HepG2 (cell line): ENCODE data around the gene AGPAT2. TPM values are rescaled to one million over a fixed set of nuclear protein-coding genes. Genes with fewer than 3 reads are reported as not detected.

Experiments used
- CERS6 ChIP-seq: sonication (generic); formaldehyde crosslinking; IDR thresholded peaks from 2 replicates; pipeline ENCODE4 v1.5.0; 2020; ENCODE audit warnings: missing genetic modification reagents
- ETV6 ChIP-seq: sonication (generic); formaldehyde crosslinking; conservative IDR thresholded peaks from 2 replicates; pipeline ENCODE4 v1.4.0; 2020; ENCODE audit warnings: missing genetic modification reagents
- HIVEP1 ChIP-seq: sonication (generic); formaldehyde crosslinking; IDR thresholded peaks from 2 replicates; pipeline ENCODE4 v1.4.0; 2020; ENCODE audit warnings: mild to moderate bottlenecking, missing genetic modification reagents
- KLF13 ChIP-seq: sonication (generic); formaldehyde crosslinking; IDR thresholded peaks from 2 replicates; pipeline ENCODE4 v1.4.0; 2020; ENCODE audit warnings: mild to moderate bottlenecking, missing genetic modification reagents
- KMT2A ChIP-seq: sonication (generic); formaldehyde crosslinking; IDR thresholded peaks from 2 replicates; pipeline ENCODE4 v1.4.0; 2020; ENCODE audit warnings: missing genetic modification reagents
- NFYC ChIP-seq: IDR thresholded peaks from 2 replicates; pipeline ENCODE4 v1.6.1; 2016; ENCODE audit warnings: missing genetic modification reagents, missing compliant biosample characterization
- PHF8 ChIP-seq: sonication (generic); formaldehyde crosslinking; IDR thresholded peaks from 2 replicates; pipeline ENCODE4 v1.5.0; 2020; ENCODE audit warnings: missing genetic modification reagents
- ZMAT5 ChIP-seq: sonication (generic); formaldehyde crosslinking; IDR thresholded peaks from 2 replicates; pipeline ENCODE4 v1.5.0; 2020; ENCODE audit warnings: mild to moderate bottlenecking, low read depth, missing genetic modification reagents, borderline replicate concordance
- ZNF34 ChIP-seq: sonication (generic); formaldehyde crosslinking; IDR thresholded peaks from 2 replicates; pipeline ENCODE4 v1.4.0; 2020; ENCODE audit warnings: mild to moderate bottlenecking, missing genetic modification reagents, borderline replicate concordance
- ZNF367 ChIP-seq: sonication (generic); formaldehyde crosslinking; IDR thresholded peaks from 2 replicates; pipeline ENCODE4 v1.4.0; 2020; ENCODE audit warnings: missing genetic modification reagents, borderline replicate concordance
- ZNF556 ChIP-seq: sonication (generic); formaldehyde crosslinking; IDR thresholded peaks from 2 replicates; pipeline ENCODE4 v1.4.0; 2020; ENCODE audit warnings: mild to moderate bottlenecking, missing genetic modification reagents, borderline replicate concordance
- ZNF646 ChIP-seq: sonication (generic); formaldehyde crosslinking; IDR thresholded peaks from 2 replicates; pipeline ENCODE4 v1.9.0; 2021; ENCODE audit warnings: mild to moderate bottlenecking, missing genetic modification reagents
- ZNF660 ChIP-seq: sonication (generic); formaldehyde crosslinking; IDR thresholded peaks from 2 replicates; pipeline ENCODE4 v1.5.1; 2020; ENCODE audit warnings: mild to moderate bottlenecking, low read depth, missing genetic modification reagents, borderline replicate concordance
- ZNF761 ChIP-seq: sonication (generic); formaldehyde crosslinking; conservative IDR thresholded peaks from 2 replicates; pipeline ENCODE4 v1.4.0; 2020; ENCODE audit warnings: mild to moderate bottlenecking, missing genetic modification reagents
- polyA plus RNA-seq, 8 experiments: library from polyadenylated mRNA; depleted of rRNA in 3 of 8; stranded (reverse) in 7 of 8; unstranded in 1 of 8; fragments of >200 nt; fragmentation: Illumina TruSeq in 4 of 8; extraction: Trizol in 4 of 8; gene quantifications; 2 replicates each; pipeline versions ENCODE4 v1.2.1 to v1.2.3, GENCODE V29; 2011 to 2016; ENCODE audit warnings: low read depth in 4 of 8, missing spikeins in 1 of 8, mixed read lengths in 1 of 8; ENCODE audit not compliant: insufficient read depth in 1 of 8
- total RNA-seq, 5 experiments: library from RNA; depleted of rRNA; stranded (reverse); fragments of >200 nt; fragmentation: Illumina TruSeq; extraction: Trizol; gene quantifications; 2 replicates each; pipeline ENCODE4 v1.2.3, GENCODE V29; 2016; ENCODE audit warnings: low read depth in 1 of 5
- TF ChIP-seq, protein P1 (sequence below): fragments of 450-650 bp; IDR thresholded peaks from 2 replicates; pipeline ENCODE4 v1.6.1; 2017; ENCODE audit warnings: mild to moderate bottlenecking

AGPAT2 gene
- total and polyA plus RNA-seq, 2 of the 13 experiments (the other 11 are each of a cell fraction or from before 2014, with no cell fraction given), result 3.9 to 25.8 TPM

- TF ChIP-seq ZNF646 (no peak), ZNF660 (CRISPR knock-in tag) (no peak), NFYC (no peak), ZNF556 (no peak), ZNF367 (CRISPR knock-in tag) (no peak), ZNF761 (no peak), KMT2A (CRISPR knock-in tag) (no peak), ZNF34 (CRISPR knock-in tag) (no peak), KLF13 (CRISPR knock-in tag) (no peak), ETV6 (CRISPR knock-in tag) (no peak), HIVEP1 (CRISPR knock-in tag) (no peak), PHF8 (CRISPR knock-in tag) (no peak), CERS6 (CRISPR knock-in tag) (no peak), ZMAT5 (CRISPR knock-in tag) (no peak)
- TF ChIP-seq, protein P1, sequence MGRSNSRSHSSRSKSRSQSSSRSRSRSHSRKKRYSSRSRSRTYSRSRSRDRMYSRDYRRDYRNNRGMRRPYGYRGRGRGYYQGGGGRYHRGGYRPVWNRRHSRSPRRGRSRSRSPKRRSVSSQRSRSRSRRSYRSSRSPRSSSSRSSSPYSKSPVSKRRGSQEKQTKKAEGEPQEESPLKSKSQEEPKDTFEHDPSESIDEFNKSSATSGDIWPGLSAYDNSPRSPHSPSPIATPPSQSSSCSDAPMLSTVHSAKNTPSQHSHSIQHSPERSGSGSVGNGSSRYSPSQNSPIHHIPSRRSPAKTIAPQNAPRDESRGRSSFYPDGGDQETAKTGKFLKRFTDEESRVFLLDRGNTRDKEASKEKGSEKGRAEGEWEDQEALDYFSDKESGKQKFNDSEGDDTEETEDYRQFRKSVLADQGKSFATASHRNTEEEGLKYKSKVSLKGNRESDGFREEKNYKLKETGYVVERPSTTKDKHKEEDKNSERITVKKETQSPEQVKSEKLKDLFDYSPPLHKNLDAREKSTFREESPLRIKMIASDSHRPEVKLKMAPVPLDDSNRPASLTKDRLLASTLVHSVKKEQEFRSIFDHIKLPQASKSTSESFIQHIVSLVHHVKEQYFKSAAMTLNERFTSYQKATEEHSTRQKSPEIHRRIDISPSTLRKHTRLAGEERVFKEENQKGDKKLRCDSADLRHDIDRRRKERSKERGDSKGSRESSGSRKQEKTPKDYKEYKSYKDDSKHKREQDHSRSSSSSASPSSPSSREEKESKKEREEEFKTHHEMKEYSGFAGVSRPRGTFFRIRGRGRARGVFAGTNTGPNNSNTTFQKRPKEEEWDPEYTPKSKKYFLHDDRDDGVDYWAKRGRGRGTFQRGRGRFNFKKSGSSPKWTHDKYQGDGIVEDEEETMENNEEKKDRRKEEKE, result no peak
Observed at GRCh38 chr9:136645903-136646754, 41.1 kb downstream of the AGPAT2 start (continued).
